Loucy (cell line): ENCODE data around the gene CCDC57.

Experiments
- H2AFZ ChIP-seq: fragments of 200-600 bp; sonication (generic); 2 replicates; pipeline ENCODE4 v1.6.0; 2016; ENCODE audit warnings: antibody characterized with exemption, mild to moderate bottlenecking, low read length, moderate library complexity
- H3F3A ChIP-seq: fragments of 200-600 bp; 2 replicates; pipeline ENCODE4 v1.6.0; 2016; ENCODE audit warnings: antibody characterized with exemption, low read depth, mild to moderate bottlenecking
- H3K27me3 ChIP-seq: fragments of 200-600 bp; sonication (generic); 2 replicates; pipeline ENCODE4 v1.6.1; 2014; ENCODE audit warnings: low read length, mild to moderate bottlenecking; ENCODE audit not compliant: insufficient read depth, poor library complexity, severe bottlenecking
- H3K36me3 ChIP-seq: fragments of 200-600 bp; sonication (generic); 2 replicates; pipeline ENCODE4 v1.6.1; 2016; ENCODE audit warnings: low read length; ENCODE audit not compliant: insufficient read depth
- H3K4me1 ChIP-seq: fragments of 200-600 bp; sonication (generic); 2 replicates; pipeline ENCODE4 v1.5.1; 2014; ENCODE audit warnings: low read length, mild to moderate bottlenecking; ENCODE audit not compliant: insufficient read depth, poor library complexity, severe bottlenecking
- H3K4me2 ChIP-seq: fragments of 200-600 bp; sonication (generic); 2 replicates; pipeline ENCODE4 v1.6.0; 2014; ENCODE audit warnings: antibody characterized with exemption, low read length, low read depth, mild to moderate bottlenecking; ENCODE audit not compliant: poor library complexity, severe bottlenecking
- H3K4me3 ChIP-seq: fragments of 200-600 bp; sonication (generic); 2 replicates; pipeline ENCODE4 v1.5.1; 2014; ENCODE audit warnings: low read length, mild to moderate bottlenecking, mixed read lengths; ENCODE audit not compliant: poor library complexity, severe bottlenecking
- H3K79me2 ChIP-seq: fragments of 200-600 bp; sonication (generic); 2 replicates; pipeline ENCODE4 v1.6.1; 2014; ENCODE audit warnings: low read length; ENCODE audit not compliant: insufficient read depth
- H3K9ac ChIP-seq: fragments of 200-600 bp; sonication (generic); 2 replicates; pipeline ENCODE4 v1.6.0; 2014; ENCODE audit warnings: mild to moderate bottlenecking, low read depth, low read length, moderate library complexity; ENCODE audit not compliant: poor library complexity, severe bottlenecking
- H3K9me2 ChIP-seq: fragments of 200-600 bp; sonication (generic); replicated peaks from 2 replicates; pipeline ENCODE4 v1.6.1; 2016; ENCODE audit warnings: low read depth, low read length, mixed read lengths
- H3K9me3 ChIP-seq: fragments of 200-600 bp; sonication (generic); 2 replicates; pipeline ENCODE4 v1.6.1; 2014; ENCODE audit warnings: mild to moderate bottlenecking, antibody characterized with exemption, low read length, low read depth; ENCODE audit not compliant: insufficient read depth
- H4K20me1 ChIP-seq: fragments of 200-600 bp; sonication (generic); 2 replicates; pipeline ENCODE4 v1.6.0; 2014; ENCODE audit warnings: antibody characterized with exemption, low read length, mild to moderate bottlenecking; ENCODE audit not compliant: insufficient read depth, poor library complexity, severe bottlenecking
- EZH2phosphoT487 ChIP-seq: fragments of 200-600 bp; IDR thresholded peaks from 2 replicates; pipeline ENCODE4 v1.6.1; 2018; ENCODE audit warnings: antibody characterized with exemption, mild to moderate bottlenecking, moderate library complexity, borderline replicate concordance
- TF ChIP-seq, protein P1 (sequence below): fragments of 200-600 bp; sonication (generic); conservative IDR thresholded peaks from 2 replicates; pipeline ENCODE4 v1.5.1; 2014; ENCODE audit warnings: mild to moderate bottlenecking, antibody characterized with exemption, low read length

CCDC57 gene

DNA sequence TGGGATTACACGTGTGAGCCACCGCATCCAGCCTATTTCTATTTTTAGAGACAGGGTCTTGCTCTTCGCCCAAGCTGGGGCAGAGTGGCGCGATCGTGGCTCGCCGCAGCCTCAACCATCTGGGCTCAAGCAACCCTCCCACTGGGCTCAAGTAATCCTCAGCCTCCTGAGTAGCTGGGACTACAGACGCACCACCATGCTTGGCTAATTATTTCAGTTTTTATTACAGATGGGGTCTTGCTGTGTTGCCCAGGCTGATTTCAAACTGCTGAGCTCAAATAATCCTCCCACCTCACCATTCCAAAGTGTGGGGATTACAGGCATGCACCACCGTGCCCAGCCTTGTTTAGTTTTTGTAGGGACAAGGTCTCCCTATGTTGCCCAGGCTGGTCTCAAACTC is 53.8 kb downstream of the CCDC57 start:
- Histone ChIP-seq H3K36me3 (peaks cover 77% of the 10 kb centered on the region), H3K9me2 (no peaks in the 10 kb centered on the region)

DNA sequence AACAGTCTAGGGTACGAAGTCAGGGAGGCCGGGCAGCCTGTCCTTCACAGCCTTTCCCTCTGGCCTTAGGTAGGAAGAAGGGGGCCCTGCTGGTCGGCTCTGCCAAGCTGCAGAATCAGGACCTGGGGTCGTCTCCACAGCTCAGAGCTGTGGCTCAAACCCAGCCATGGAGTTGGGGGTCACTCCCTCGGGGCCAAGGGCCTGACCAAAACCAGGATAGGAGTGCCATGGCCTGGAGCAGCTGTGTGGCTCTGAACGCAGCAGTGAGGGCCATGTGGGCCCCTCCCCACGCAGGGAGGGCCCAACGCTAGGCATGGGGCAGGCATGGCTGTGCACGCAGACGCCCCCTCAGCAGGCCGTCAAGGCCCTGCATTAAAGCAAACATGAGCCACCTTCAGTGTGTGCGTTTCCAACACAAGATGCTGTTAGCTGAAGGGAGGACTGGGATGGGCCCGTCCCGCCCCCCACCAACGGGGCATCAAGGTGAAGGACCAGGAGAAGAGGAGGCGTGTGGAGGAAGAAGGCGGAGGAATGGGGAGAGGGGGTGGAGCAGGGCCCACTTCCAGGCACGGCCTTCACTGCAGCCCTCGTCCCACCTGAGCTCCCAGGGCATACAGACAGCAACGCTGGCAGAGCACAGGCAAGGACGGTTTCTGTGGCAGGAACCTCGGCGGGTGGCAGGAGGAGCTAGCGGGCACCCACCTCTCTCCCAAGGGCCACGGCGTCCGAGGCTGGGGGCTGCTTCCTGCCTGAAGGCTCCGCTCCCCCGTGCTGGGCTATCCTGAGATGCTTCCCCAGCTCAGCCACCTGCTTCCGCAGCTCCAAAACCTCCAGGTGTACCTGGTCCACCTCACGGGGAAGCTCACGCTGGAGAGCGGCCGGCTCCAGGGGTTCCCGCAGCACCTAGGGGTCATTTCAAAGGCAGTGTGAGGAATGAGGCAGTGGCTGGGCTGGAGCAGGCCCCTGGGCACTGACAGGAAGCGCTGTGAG is 55.3 kb downstream of the CCDC57 start:
- no peaks in the 10 kb centered on the region for H3K9me3 ChIP-seq
- no peaks in the 10 kb centered on the region for H3F3A ChIP-seq
- no peak overlapping the region for H2AFZ ChIP-seq
- H4K20me1 ChIP-seq = peaks cover 5% of the 10 kb centered on the region
- no peaks in the 10 kb centered on the region for H3K4me1 ChIP-seq
- H3K79me2 ChIP-seq = peaks cover 4% of the 10 kb centered on the region; the same call in 1 of the 2 replicates
- TF ChIP-seq, protein P1, sequence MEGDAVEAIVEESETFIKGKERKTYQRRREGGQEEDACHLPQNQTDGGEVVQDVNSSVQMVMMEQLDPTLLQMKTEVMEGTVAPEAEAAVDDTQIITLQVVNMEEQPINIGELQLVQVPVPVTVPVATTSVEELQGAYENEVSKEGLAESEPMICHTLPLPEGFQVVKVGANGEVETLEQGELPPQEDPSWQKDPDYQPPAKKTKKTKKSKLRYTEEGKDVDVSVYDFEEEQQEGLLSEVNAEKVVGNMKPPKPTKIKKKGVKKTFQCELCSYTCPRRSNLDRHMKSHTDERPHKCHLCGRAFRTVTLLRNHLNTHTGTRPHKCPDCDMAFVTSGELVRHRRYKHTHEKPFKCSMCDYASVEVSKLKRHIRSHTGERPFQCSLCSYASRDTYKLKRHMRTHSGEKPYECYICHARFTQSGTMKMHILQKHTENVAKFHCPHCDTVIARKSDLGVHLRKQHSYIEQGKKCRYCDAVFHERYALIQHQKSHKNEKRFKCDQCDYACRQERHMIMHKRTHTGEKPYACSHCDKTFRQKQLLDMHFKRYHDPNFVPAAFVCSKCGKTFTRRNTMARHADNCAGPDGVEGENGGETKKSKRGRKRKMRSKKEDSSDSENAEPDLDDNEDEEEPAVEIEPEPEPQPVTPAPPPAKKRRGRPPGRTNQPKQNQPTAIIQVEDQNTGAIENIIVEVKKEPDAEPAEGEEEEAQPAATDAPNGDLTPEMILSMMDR = no peak
- no peak for TF ChIP-seq EZH2phosphoT487
- no peak overlapping the region for H3K4me2 ChIP-seq
- peaks cover 66% of the 10 kb centered on the region; the same call in 1 of the 2 replicates for H3K36me3 ChIP-seq
- no peaks in the 10 kb centered on the region for H3K9me2 ChIP-seq
- H3K27me3 ChIP-seq = no peaks in the 10 kb centered on the region
- no peak overlapping the region for H3K9ac ChIP-seq
- no peak overlapping the region for H3K4me3 ChIP-seq

More for the DNA sequence above, 53.8 kb downstream of the CCDC57 start:
- Histone ChIP-seq H3K9ac (no peak overlapping the region), H4K20me1 (no peaks in the 10 kb centered on the region), H3K4me3 (no peak overlapping the region), H3F3A (no peaks in the 10 kb centered on the region), H3K4me2 (no peak overlapping the region), H3K79me2 (no peaks in the 10 kb centered on the region), H3K4me1 (no peaks in the 10 kb centered on the region), H3K27me3 (no peaks in the 10 kb centered on the region), H3K9me3 (no peaks in the 10 kb centered on the region), H2AFZ (no peak overlapping the region)
- TF ChIP-seq EZH2phosphoT487 = no peak
- TF ChIP-seq, protein P1 = no peak

DNA sequence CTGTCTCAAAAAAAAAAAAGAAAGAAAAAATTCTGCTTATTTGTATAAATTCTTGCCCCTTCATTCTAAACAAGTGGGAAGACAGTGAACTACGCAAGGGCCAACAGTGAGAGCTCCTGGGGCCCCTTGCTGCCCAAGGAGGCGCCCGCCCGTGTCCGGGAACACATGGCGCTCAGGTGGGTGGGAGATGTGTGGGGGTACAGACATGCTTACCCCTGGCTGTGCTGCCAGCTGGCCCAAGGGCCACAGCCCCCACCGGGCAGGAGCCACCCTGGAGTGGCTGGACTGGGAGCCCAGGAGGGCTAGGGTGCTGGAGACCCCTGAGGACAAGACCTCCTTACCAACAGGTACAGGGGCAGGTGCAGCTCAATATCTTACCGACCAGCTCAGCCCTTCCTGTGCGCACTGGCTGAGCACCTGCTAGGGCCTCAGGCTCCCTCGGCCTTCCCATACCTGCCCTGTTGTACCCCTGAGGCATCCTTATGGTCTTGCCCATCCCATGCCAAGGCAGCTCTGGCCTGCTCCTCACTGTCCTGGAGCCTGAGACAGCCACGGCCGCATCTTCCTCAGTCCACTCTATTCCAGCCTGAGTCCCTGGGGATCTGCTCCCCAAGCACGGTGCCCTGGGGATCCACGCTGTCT is 56.2 kb downstream of the CCDC57 start:
- H3K9ac ChIP-seq = no peak overlapping the region
- H3K79me2 ChIP-seq = peaks cover 4% of the 10 kb centered on the region; the same call in 1 of the 2 replicates
- 0 out of 2 replicates have a peak, but pooled peaks cover 2% of the 10 kb centered on the region for H3F3A ChIP-seq
- H4K20me1 ChIP-seq = peaks cover 5% of the 10 kb centered on the region
- no peak overlapping the region for H3K4me3 ChIP-seq
- no peaks in the 10 kb centered on the region for H3K4me1 ChIP-seq
- no peaks in the 10 kb centered on the region for H3K9me2 ChIP-seq
- peaks cover 61% of the 10 kb centered on the region; the same call in 1 of the 2 replicates for H3K36me3 ChIP-seq
- H2AFZ ChIP-seq = no peak overlapping the region
- H3K27me3 ChIP-seq = no peaks in the 10 kb centered on the region
- no peak for TF ChIP-seq EZH2phosphoT487
- TF ChIP-seq, protein P1 = no peak
- no peak overlapping the region for H3K4me2 ChIP-seq
- no peaks in the 10 kb centered on the region for H3K9me3 ChIP-seq
